Vagina (tissue), 2 donors: ENCODE data around the gene NEDD4L.

Experiments
- CTCF ChIP-seq, 3 experiments: fragments of 450-650 bp in 2 of 3; fragments of 200-600 bp in 1 of 3; sonication (generic) in 1 of 3; IDR thresholded peaks; one replicate each; pipeline ENCODE4 v1.5.1; 2017 to 2019; ENCODE audit warnings: antibody characterized with exemption in 3 of 3, mild to moderate bottlenecking in 2 of 3, moderate library complexity in 2 of 3
- POLR2A ChIP-seq, 2 donors: fragments of 450-650 bp; IDR thresholded peaks; one replicate each; pipeline ENCODE4 v1.6.1; 2017; ENCODE audit warnings: antibody characterized with exemption in 2 of 2, mild to moderate bottlenecking in 2 of 2, moderate library complexity in 2 of 2
- POLR2AphosphoS5 ChIP-seq, 2 donors: sonication (generic); formaldehyde crosslinking; IDR thresholded peaks; one replicate each; pipeline ENCODE4 v1.9.0; 2017; ENCODE audit warnings: antibody characterized with exemption in 2 of 2, mild to moderate bottlenecking in 2 of 2, low read depth in 1 of 2; ENCODE audit not compliant: insufficient read depth in 1 of 2

GRCh38 chr18:58266291-58266690 lies 222.3 kb downstream of the NEDD4L start:
- TF ChIP-seq CTCF (IDR thresholded peaks at IDR 0.05) = no peak
- TF ChIP-seq POLR2AphosphoS5 (IDR thresholded peaks at IDR 0.05; ENCODE audit: insufficient read depth in 1 of 2, low read depth in 1 of 2) = no peak
- TF ChIP-seq POLR2A (IDR thresholded peaks at IDR 0.05) = no peak
